ENCODE results near the gene TGFBR3L. TPM values are rescaled to one million over a fixed set of nuclear protein-coding genes. Genes with fewer than 3 reads are reported as not detected.

The TGFBR3L gene
- total and polyA plus RNA-seq, 2 experiments from 2014 or later: 1.7 to 7.0 TPM

DNA sequence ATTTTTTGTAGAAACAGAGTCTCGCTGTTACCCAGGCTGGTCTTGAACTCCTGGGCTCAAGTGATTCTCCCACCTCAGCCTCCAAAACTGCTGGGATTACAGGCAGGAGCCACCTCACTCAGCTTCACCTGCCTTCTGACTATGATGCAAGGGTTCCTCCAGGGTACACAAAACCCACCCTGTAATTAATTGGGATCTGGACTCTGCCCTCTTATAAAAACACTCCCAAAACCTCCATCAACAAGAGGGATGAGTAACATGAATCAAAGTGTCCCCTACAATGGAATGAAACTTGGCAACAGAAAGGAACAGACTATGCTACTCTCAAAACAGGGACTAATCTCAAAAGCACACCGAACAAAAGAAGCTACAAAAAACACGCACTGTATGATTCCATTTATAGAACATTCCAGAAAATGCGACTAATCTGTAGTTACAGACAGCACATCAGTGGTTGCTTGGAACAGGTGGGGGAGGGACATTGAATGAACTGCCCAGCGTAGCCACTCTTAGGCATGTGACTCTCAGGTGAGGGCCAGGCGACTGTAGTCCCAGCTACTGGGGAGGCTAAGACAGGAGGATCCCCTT lies 37.3 kb upstream of the TGFBR3L start (continued):
- TF ChIP-seq ZNF462 (CRISPR knock-in tag; IDR thresholded peaks at IDR 0.05) (no peak), STAT1 (IDR thresholded peaks at IDR 0.05; ENCODE audit: unreplicated experiment) (no peak), CREB1 (CRISPR knock-in tag; IDR thresholded peaks at IDR 0.05; ENCODE audit: low read depth) (no peak), ZNF331 (CRISPR knock-in tag; IDR thresholded peaks at IDR 0.05; ENCODE audit: low read depth) (no peak), NANOG (IDR thresholded peaks at IDR 0.05; ENCODE audit: borderline replicate concordance) (no peak)

DNA sequence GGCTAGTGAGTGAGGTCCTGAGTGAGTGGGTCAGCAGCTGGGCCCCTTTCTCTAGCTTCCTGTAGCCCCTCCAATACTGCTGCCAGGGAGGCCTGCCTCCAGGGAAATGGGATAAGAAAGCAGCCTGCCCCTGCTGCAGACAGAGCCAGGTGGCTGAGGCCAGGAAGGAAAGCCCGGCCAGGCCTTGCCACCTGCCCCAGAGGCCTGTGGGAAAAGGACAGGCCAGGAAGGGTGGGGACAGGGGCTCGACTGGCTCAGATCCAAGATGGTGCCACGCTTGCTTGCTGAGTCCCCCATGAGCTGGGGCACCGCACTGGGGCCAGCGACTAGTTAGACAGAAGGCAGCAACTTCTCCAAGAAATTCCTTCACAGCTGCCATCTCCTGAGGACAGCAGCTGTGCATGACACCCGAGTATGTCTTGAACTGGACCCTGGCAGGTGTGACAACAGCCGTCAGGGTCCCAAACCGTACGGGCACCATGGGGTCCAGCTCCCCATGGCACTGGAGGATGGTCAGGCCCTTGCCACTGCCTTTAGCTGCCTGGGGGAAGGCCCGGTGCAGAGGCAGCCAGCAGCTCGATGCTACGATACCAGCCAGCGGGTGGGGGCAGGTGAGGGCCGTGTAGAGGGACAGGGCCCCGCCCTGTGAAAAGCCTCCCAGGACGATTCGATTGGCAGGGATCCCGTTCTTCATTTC lies 35.4 kb upstream of the TGFBR3L start:
- no peaks in the 10 kb centered on the region for H3K36me3 Mint-ChIP-seq (ENCODE audit: low read depth)
- TF ChIP-seq CTCF (conservative IDR thresholded peaks at IDR 0.05; ENCODE audit: low read depth in 2 of 2) (no peak), ZNF462 (CRISPR knock-in tag; IDR thresholded peaks at IDR 0.05) (no peak), STAT1 (IDR thresholded peaks at IDR 0.05; ENCODE audit: unreplicated experiment) (no peak)

More for the DNA sequence above, 35.4 kb upstream of the TGFBR3L start:
- H3K27me3 ChIP-seq (ENCODE audit: insufficient read depth): no peaks in the 10 kb centered on the region
- H3K4me1 ChIP-seq (ENCODE audit: insufficient read depth): peaks cover 3% of the 10 kb centered on the region; the same call in 1 of the 2 replicates
- no peak overlapping the region for H3K4me3 ChIP-seq
- no peak overlapping the region for H3K4me2 ChIP-seq
- H3K4me1 Mint-ChIP-seq: no peaks in the 10 kb centered on the region; the same call in 2 of the 3 replicates
- peaks cover 6% of the 10 kb centered on the region for H3K27me3 Mint-ChIP-seq (ENCODE audit: insufficient read depth, low read depth, poor library complexity)
- H3K27ac ChIP-seq (ENCODE audit: low read depth): no peak overlapping the region
- 0 out of 2 replicates have a peak, but pooled peaks cover 3% of the 10 kb centered on the region for H3F3A ChIP-seq (replicated peaks; ENCODE audit: low read depth)
- H3K36me3 ChIP-seq (ENCODE audit: insufficient read depth): no peaks in the 10 kb centered on the region
- H3K9me2 ChIP-seq (ENCODE audit: insufficient read depth): no peaks in the 10 kb centered on the region
- no peaks in the 10 kb centered on the region for H3K79me2 ChIP-seq (replicated peaks; ENCODE audit: insufficient read depth)
- H3K9me3 Mint-ChIP-seq: no peaks in the 10 kb centered on the region
- ATAC-seq (no peak), DNase-seq (ENCODE audit: low spot score) (no peak)
- no peak overlapping the region for H2AFZ ChIP-seq
- H3K27ac Mint-ChIP-seq: no peak overlapping the region
- H4K20me1 ChIP-seq (replicated peaks; ENCODE audit: insufficient read depth): no peaks in the 10 kb centered on the region; the same call in 1 of the 2 replicates
- H3K4me3 Mint-ChIP-seq: no peak overlapping the region

All from GM23338 (cell line).